Fibroblast of pulmonary artery (primary cell): ENCODE measurements around the gene TLCD3B.
"Not testable (repeated sequence)": the region's sequence is repeated elsewhere in the genome, so short reads cannot be mapped to it uniquely, and the experiment has no call there.

Source experiments
- DNase-seq: peaks from one replicate; pipeline ENCODE4 v3.0.0-alpha.2; 2010; ENCODE audit warnings: low read depth
- H3K4me3 ChIP-seq: replicated peaks from 2 replicates; pipeline ENCODE4 v1.5.1; 2011; ENCODE audit warnings: low read depth, mild to moderate bottlenecking, control low read depth, low read length, moderate library complexity
- CTCF ChIP-seq: IDR thresholded peaks from 2 replicates; pipeline ENCODE4 v1.5.1; 2011; ENCODE audit warnings: mild to moderate bottlenecking, control low read depth, low read length, inconsistent platforms; ENCODE audit errors: missing control alignments

TLCD3B gene

GRCh38 chr16:30025574-30025973 is 5.5 kb downstream of the TLCD3B start:
- no peak for DNase-seq
- no peak for TF ChIP-seq CTCF

GRCh38 chr16:30025156-30025555 is 5.9 kb downstream of the TLCD3B start:
- H3K4me3 ChIP-seq: no peak overlapping the region
- TF ChIP-seq CTCF: no peak
- DNase-seq: no peak

More at GRCh38 chr16:30025574-30025973, 5.5 kb downstream of the TLCD3B start:
- no peak overlapping the region for H3K4me3 ChIP-seq

GRCh38 chr16:30024451-30024850 is 6.6 kb downstream of the TLCD3B start:
- DNase-seq: no peak
- no peak overlapping the region for H3K4me3 ChIP-seq
- TF ChIP-seq CTCF: no peak

- no peak for DNase-seq
- TF ChIP-seq CTCF: no peak
- H3K4me3 ChIP-seq: no peak overlapping the region
Observed at GRCh38 chr16:30023586-30023985, 7.5 kb downstream of the TLCD3B start.

GRCh38 chr16:30022887-30023286 is 8.2 kb downstream of the TLCD3B start, which contains the start of gene C16orf92:
C16orf92 (plus strand) TSS chr16:30023198; CDS start chr16:30023341, 143 bp downstream.
- no peak for DNase-seq
- no peak within 1 kb of the TSS for H3K4me3 ChIP-seq

GRCh38 chr16:30018731-30019158 is 12.3 kb downstream of the TLCD3B start:
- DNase-seq: no peak
- H3K4me3 ChIP-seq: no peak overlapping the region
- TF ChIP-seq CTCF: no peak

More at GRCh38 chr16:30022887-30023286, 8.2 kb downstream of the TLCD3B start, which contains the start of gene C16orf92:
- TF ChIP-seq CTCF: no peak

- DNase-seq, H3K4me3 ChIP-seq: not testable (repeated sequence)
Observed at GRCh38 chr16:30017937-30018336, 13.1 kb downstream of the TLCD3B start.

GRCh38 chr16:30017277-30017656 is 13.8 kb downstream of the TLCD3B start:
- H3K4me3 ChIP-seq: no peak overlapping the region
- no peak for TF ChIP-seq CTCF
- no peak for DNase-seq
